ENCODE results near the gene KANSL1. TPM values are rescaled to one million over a fixed set of nuclear protein-coding genes. Genes with fewer than 3 reads are reported as not detected.

KANSL1 gene
- total RNA-seq, 4 donors from 2014 or later, result 57.7 to 91.2 (median 75.1) TPM

DNA sequence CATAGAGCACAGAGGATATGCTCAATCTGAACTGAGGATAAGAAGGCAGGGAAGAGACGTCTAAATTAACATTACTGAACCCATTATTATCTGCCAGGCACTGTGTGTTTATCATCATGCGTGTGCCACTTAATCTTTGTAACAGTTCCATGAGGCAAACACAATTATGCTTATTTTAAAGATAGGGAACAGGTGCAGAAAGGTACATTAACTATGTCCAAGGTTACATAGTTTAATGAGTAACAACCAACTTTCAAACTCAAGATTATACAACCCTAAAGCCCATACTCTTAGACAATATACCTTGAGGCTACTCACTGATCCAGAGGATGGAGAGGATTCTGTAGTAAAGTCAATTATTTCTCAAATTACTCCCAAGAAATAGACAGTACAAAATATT, 151.0 kb downstream of the KANSL1 start:
- Histone ChIP-seq H3K27me3 (no peaks in the 10 kb centered on the region), H3K4me3 (no peak overlapping the region), H3K36me3 (peaks cover 0 to 53% of the 10 kb centered on the region in 2 donors), H3K9me3 (no peaks in the 10 kb centered on the region), H3K27ac (no peak overlapping the region), H3K4me1 (peaks cover 9 to 61% (median 13%) of the 10 kb centered on the region in 3 donors)
- TF ChIP-seq POLR2AphosphoS5 (IDR thresholded peaks at IDR 0.05) (no peak), POLR2A (IDR thresholded peaks at IDR 0.05) (no peak), EP300 (IDR thresholded peaks at IDR 0.05) (no peak), CTCF (IDR thresholded peaks at IDR 0.05) (no peak)
- 48% methylated on average over 2 of the region's 2 CpGs for WGBS, 2 donors (ENCODE audit: low coverage in 1 of 2)
- no peak for ATAC-seq

DNA sequence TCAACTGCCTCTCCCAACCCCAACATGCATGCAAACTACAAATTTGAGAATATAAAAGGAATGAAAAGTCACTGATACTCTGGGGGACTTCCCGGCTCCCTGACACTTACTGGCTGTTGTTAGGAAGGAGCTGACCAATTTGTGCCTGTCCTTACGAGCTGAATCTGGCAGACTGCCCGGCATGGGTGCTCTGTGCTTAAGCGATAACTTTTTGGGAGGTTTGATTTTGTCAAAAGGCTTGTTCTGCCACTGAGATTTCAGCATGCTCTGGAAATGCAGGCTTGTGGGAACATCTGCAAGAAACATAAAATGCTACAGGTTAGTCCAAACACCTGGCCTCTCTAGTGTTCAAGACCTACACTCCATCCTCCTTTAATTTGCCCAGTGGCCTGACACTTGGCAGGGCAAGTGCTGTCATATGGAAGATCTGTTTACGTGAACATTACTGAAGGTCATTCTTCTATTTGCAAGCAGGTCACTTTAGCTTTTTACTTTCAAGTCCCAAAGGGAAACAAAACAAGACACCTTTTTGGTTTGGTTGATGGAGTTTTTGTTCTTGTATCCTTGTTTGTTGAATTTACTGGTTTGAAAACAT, 153.5 kb downstream of the KANSL1 start:
- peaks cover 9 to 52% (median 12%) of the 10 kb centered on the region in 3 donors for H3K4me1 ChIP-seq
- peak overlapping the region in 3 of 4 donors; percentile 3 to 11 (median 9) for H3K27ac ChIP-seq
- ATAC-seq, result no peak
- H3K27me3 ChIP-seq, result no peaks in the 10 kb centered on the region
- no peak for TF ChIP-seq CTCF (IDR thresholded peaks at IDR 0.05)
- no peak for TF ChIP-seq POLR2AphosphoS5 (IDR thresholded peaks at IDR 0.05)
- 33 to 48% methylated on average over 4 to 5 of the region's 5 CpGs for WGBS, 2 donors (ENCODE audit: low coverage in 1 of 2)
- H3K36me3 ChIP-seq, result peaks cover 3 to 61% of the 10 kb centered on the region in 2 donors
- no peak overlapping the region for H3K4me3 ChIP-seq
- no peaks in the 10 kb centered on the region for H3K9me3 ChIP-seq

DNA sequence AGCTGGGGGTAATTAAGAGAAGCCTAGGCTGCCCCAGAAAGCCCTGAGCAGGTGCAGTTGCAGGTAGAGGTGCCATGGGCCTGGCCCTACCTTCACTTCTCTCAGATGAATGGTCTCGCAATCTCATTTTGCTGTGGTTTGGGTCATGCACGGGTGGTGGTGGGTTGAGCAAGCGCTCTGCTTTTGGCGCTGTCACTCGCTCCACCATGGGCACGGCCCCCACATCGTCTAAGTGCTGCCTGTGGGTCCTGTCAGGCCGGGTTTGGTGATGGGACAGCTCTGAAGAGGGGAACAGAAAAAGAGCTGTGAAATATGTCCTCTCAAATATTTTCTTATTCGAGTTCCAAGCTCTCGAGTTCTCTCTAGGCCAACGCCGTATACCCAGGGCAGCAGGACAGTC, 154.3 kb downstream of the KANSL1 start:
- Histone ChIP-seq H3K36me3 (peaks cover 4 to 69% of the 10 kb centered on the region in 2 donors), H3K27me3 (no peaks in the 10 kb centered on the region), H3K27ac (peak overlapping the region in 1 of 4 donors; percentile 11), H3K4me1 (peaks cover 6 to 45% (median 8%) of the 10 kb centered on the region in 3 donors), H3K4me3 (no peak overlapping the region), H3K9me3 (no peaks in the 10 kb centered on the region)
- 89% methylated on average over 5 of the region's 12 CpGs; no CpG with 5 or more reads in 1 of the 2 donors for WGBS, 2 donors (ENCODE audit: low coverage in 1 of 2)
- TF ChIP-seq POLR2AphosphoS5 (IDR thresholded peaks at IDR 0.05), result no peak
- no peak for TF ChIP-seq EP300 (IDR thresholded peaks at IDR 0.05)
- TF ChIP-seq CTCF (IDR thresholded peaks at IDR 0.05), result no peak
- TF ChIP-seq POLR2A (IDR thresholded peaks at IDR 0.05), result no peak
- no peak for ATAC-seq

- Histone ChIP-seq H3K27me3 (no peaks in the 10 kb centered on the region), H3K4me1 (peaks cover 1 to 40% (median 7%) of the 10 kb centered on the region in 3 donors), H3K36me3 (peaks cover 8 to 74% of the 10 kb centered on the region in 2 donors), H3K27ac (no peak overlapping the region), H3K9me3 (no peaks in the 10 kb centered on the region), H3K4me3 (no peak overlapping the region)
- 86 to 91% methylated on average over 5 to 6 of the region's 6 CpGs for WGBS, 2 donors (ENCODE audit: low coverage in 1 of 2)
- ATAC-seq, result no peak
- TF ChIP-seq CTCF (IDR thresholded peaks at IDR 0.05) (no peak), POLR2AphosphoS5 (IDR thresholded peaks at IDR 0.05) (no peak), POLR2A (IDR thresholded peaks at IDR 0.05) (no peak), EP300 (IDR thresholded peaks at IDR 0.05) (no peak)
Observed at GRCh38 chr17:46038414-46038813, 154.8 kb downstream of the KANSL1 start.

DNA sequence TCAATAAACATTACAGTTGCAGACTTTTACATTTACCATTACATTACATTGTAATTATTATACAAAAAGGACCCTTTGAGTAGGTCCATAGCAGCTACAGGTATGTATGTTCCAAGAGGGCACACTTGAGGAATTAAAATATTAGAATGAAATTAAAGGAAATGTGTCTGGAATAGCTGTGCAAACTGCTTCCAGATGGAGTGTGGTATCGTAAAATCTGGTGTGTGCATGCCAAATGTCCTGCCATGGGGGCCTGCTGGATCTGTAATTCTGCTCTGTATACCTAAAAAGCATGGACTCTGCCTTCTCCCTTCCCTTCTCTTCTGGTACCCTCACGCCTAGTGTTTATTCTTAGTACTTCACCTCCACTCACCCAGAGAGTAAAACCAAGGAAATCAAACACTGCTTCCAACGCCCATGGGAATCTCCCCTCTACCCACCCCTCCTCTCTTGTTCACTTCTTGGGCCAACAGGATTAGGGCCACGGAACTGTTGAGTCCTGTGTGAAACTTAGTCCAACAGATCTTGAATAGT, 155.4 kb downstream of the KANSL1 start:
- WGBS, 2 donors (ENCODE audit: low coverage in 1 of 2), result 33 to 56% methylated on average over 2 to 4 of the region's 4 CpGs
- Histone ChIP-seq H3K4me1 (peaks cover 0 to 34% (median 7%) of the 10 kb centered on the region in 3 donors), H3K36me3 (peaks cover 8 to 75% of the 10 kb centered on the region in 2 donors), H3K9me3 (no peaks in the 10 kb centered on the region), H3K4me3 (no peak overlapping the region), H3K27me3 (no peaks in the 10 kb centered on the region), H3K27ac (no peak overlapping the region)
- ATAC-seq, result no peak
- no peak for TF ChIP-seq CTCF (IDR thresholded peaks at IDR 0.05)
- TF ChIP-seq EP300 (IDR thresholded peaks at IDR 0.05), result no peak

All from gastroesophageal sphincter (tissue), 4 donors.